Stimulated activated CD4-positive, alpha-beta T cell treated with anti-CD3 and anti-CD28 coated beads, Interleukin-1b, Interleukin-23, amount 100 ng/mL, for 24 hours (primary cell): ENCODE results near the gene CAMK2B.

ENCODE experiments used
- DNase-seq, 4 experiments: peaks; one replicate each; pipeline ENCODE4 v3.0.0-alpha.2; 2020; ENCODE audit warnings: low read depth in 4 of 4, low spot score in 1 of 4

CAMK2B gene

GRCh38 chr7:44275957-44276570 is 49.3 kb downstream of the CAMK2B start:
- no peak for DNase-seq

GRCh38 chr7:44275146-44275545 is 50.2 kb downstream of the CAMK2B start:
- no peak for DNase-seq

- no peak for DNase-seq
Measured at GRCh38 chr7:44274623-44274975, 50.8 kb downstream of the CAMK2B start.

- DNase-seq = no peak
Measured at GRCh38 chr7:44273681-44274622, 51.4 kb downstream of the CAMK2B start.

GRCh38 chr7:44272981-44273380 is 52.4 kb downstream of the CAMK2B start:
- no peak for DNase-seq

GRCh38 chr7:44272456-44272855 is 52.9 kb downstream of the CAMK2B start:
- no peak for DNase-seq

- DNase-seq = no peak
Measured at GRCh38 chr7:44269943-44270493, 55.4 kb downstream of the CAMK2B start.

- DNase-seq = no peak
Measured at GRCh38 chr7:44269417-44269816, 56.0 kb downstream of the CAMK2B start.

GRCh38 chr7:44268671-44269070 is 56.7 kb downstream of the CAMK2B start:
- DNase-seq = no peak

GRCh38 chr7:44267719-44268421 is 57.5 kb downstream of the CAMK2B start:
- DNase-seq = no peak

- no peak for DNase-seq
Measured at GRCh38 chr7:44267178-44267577, 58.2 kb downstream of the CAMK2B start.

- DNase-seq = no peak
Measured at GRCh38 chr7:44266526-44266925, 58.9 kb downstream of the CAMK2B start.

GRCh38 chr7:44265728-44266127 is 59.7 kb downstream of the CAMK2B start:
- DNase-seq = no peak

GRCh38 chr7:44264221-44264931 is 61.0 kb downstream of the CAMK2B start:
- no peak for DNase-seq

GRCh38 chr7:44263326-44264082 is 61.9 kb downstream of the CAMK2B start:
- DNase-seq = no peak

- no peak for DNase-seq
Measured at GRCh38 chr7:44262031-44262430, 63.4 kb downstream of the CAMK2B start.

GRCh38 chr7:44261240-44261639 is 64.2 kb downstream of the CAMK2B start:
- no peak for DNase-seq

- no peak for DNase-seq
Measured at GRCh38 chr7:44259547-44260457, 65.6 kb downstream of the CAMK2B start.

GRCh38 chr7:44258865-44259546 is 66.4 kb downstream of the CAMK2B start:
- no peak for DNase-seq
